Activated naive CD4-positive, alpha-beta T cell treated with anti-CD3 and anti-CD28 coated beads for 36 hours (primary cell): ENCODE measurements around the gene SUZ12. TPM values are rescaled to one million over a fixed set of nuclear protein-coding genes. Genes with fewer than 3 reads are reported as not detected.
"Not testable (repeated sequence)": the region's sequence is repeated elsewhere in the genome, so short reads cannot be mapped to it uniquely, and the experiment has no call there.

ENCODE experiments used
- CTCF ChIA-PET: fragments of 350-600 bp; sonication (Branson Sonifier 250); formaldehyde crosslinking; loops from one replicate; lab custom pipeline; 2021; ENCODE audit warnings: antibody characterized with exemption; lab: Charles Lee
- DNase-seq: peaks from one replicate; pipeline ENCODE4 v3.0.0-alpha.2; 2020
- H3K27ac Mint-ChIP-seq: one replicate; pipeline ENCODE4 v1.8.0; 2021; ENCODE audit warnings: mild to moderate bottlenecking, mixed read lengths
- H3K27me3 Mint-ChIP-seq: one replicate; pipeline ENCODE4 v1.8.0; 2021; ENCODE audit warnings: low read depth, mixed read lengths
- H3K36me3 Mint-ChIP-seq: one replicate; pipeline ENCODE4 v1.8.0; 2021; ENCODE audit warnings: low read depth, mixed read lengths
- H3K4me1 Mint-ChIP-seq: one replicate; pipeline ENCODE4 v1.8.0; 2021; ENCODE audit warnings: low read depth, mixed read lengths
- H3K4me3 Mint-ChIP-seq: one replicate; pipeline ENCODE4 v1.8.0; 2021; ENCODE audit warnings: mild to moderate bottlenecking, moderate library complexity, mixed read lengths
- H3K9me3 Mint-ChIP-seq: one replicate; pipeline ENCODE4 v1.8.0; 2021; ENCODE audit warnings: mixed read lengths
- intact Hi-C: fragments of 100-400 bp; cut with micrococcal nuclease; formaldehyde crosslinking; loops from one replicate; pipeline ENCODE4 v1.15.1; 2023
- total RNA-seq, 2 experiments: library from RNA; stranded (reverse); gene quantifications; one replicate each; pipeline ENCODE4 v1.2.3, GENCODE V29; 2021

SUZ12 gene
- total RNA-seq, 2 experiments from 2014 or later, result 54.7 to 56.8 TPM

GRCh38 chr17:31917721-31918120 is 19.1 kb upstream of the SUZ12 start:
- H3K4me3 Mint-ChIP-seq, H3K36me3 Mint-ChIP-seq, DNase-seq, H3K9me3 Mint-ChIP-seq, H3K27ac Mint-ChIP-seq, intact Hi-C loops, CTCF ChIA-PET: not testable (repeated sequence)
- Mint-ChIP-seq H3K27me3 (peaks cover 18% of the 10 kb centered on the region), H3K4me1 (peaks cover 31% of the 10 kb centered on the region)

DNA sequence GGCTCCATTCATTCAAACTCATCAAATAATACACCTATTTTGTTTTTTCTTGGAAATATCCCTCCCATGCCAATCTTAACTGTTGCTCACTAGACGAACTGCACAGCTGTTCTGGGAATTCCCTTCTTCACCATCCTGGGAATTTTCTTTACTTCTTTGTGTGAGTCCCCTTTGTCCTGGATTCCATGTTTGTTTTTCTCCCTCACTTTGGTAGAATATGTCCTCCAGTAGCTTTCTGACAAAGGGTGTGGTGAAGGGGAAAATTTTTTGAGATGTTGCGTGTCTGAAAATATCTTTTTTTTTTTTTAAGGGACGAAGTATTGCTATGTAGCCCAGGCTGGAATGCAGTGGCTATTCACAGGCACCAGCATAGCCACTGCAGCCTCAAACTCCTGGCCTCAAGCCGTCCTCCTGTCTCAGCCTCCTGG is 18.1 kb upstream of the SUZ12 start:
- Mint-ChIP-seq H3K4me1 (peaks cover 35% of the 10 kb centered on the region), H3K27me3 (peaks cover 18% of the 10 kb centered on the region), H3K4me3 (no peak overlapping the region), H3K36me3 (no peaks in the 10 kb centered on the region), H3K9me3 (no peaks in the 10 kb centered on the region), H3K27ac (no peak overlapping the region)
- CTCF ChIA-PET, result interaction anchor here (0.6 to 1.2 kb wide), 3 partner anchors 10 to 426 kb away, joined by 3 read pairs; no protein-coding TSS in a partner anchor
- intact Hi-C loops, result loop anchor here (1.0 kb wide), 1 partner anchor 238 kb away; no protein-coding TSS in a partner anchor
- DNase-seq, result no peak

GRCh38 chr17:31919802-31920525 is 16.8 kb upstream of the SUZ12 start:
- CTCF ChIA-PET, result interaction anchor here (0.7 kb wide), 1 partner anchor 13 kb away, joined by 3 read pairs; no protein-coding TSS in a partner anchor
- peak overlapping the region; percentile 19 for H3K4me3 Mint-ChIP-seq
- peaks cover 35% of the 10 kb centered on the region for H3K4me1 Mint-ChIP-seq
- H3K9me3 Mint-ChIP-seq, result no peaks in the 10 kb centered on the region
- no peaks in the 10 kb centered on the region for H3K36me3 Mint-ChIP-seq
- intact Hi-C loops, result loop anchor here (1.0 to 5.0 kb wide), 3 partner anchors 19 to 428 kb away; partner anchors contain the start of gene UTP6
- peak overlapping the region; percentile 73 for H3K27ac Mint-ChIP-seq
- peaks cover 18% of the 10 kb centered on the region for H3K27me3 Mint-ChIP-seq
- DNase-seq, result peak; percentile 61

GRCh38 chr17:31926100-31926729 is 10.6 kb upstream of the SUZ12 start:
- Mint-ChIP-seq H3K36me3 (no peaks in the 10 kb centered on the region), H3K27ac (no peak overlapping the region), H3K27me3 (no peaks in the 10 kb centered on the region), H3K9me3 (no peaks in the 10 kb centered on the region), H3K4me3 (no peak overlapping the region), H3K4me1 (peaks cover 12% of the 10 kb centered on the region)
- DNase-seq, result peak; percentile 15
- intact Hi-C loops, result no loop called here
- CTCF ChIA-PET, result interaction anchor here (0.6 kb wide), 3 partner anchors 185 to 1177 kb away, joined by 3 to 5 read pairs (median 3); no protein-coding TSS in a partner anchor

DNA sequence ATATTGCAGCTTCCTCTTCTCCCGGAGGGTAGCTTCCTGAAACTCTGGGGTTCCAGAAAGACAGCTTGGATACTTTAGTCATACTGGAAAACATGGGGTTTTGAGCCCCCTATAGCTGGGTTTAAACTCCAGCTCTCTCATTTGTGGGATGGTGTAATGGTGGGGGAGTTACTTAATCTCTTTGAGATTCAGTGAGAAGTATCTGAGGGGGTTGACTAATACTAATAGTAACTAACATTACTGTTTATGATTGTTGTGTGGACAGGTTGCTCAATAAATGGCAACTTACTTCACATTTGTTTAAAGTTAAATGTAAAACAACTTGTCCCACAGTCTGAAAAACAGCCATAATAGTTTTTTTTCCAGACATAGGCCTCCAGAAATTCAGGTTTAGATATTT is 5.1 kb upstream of the SUZ12 start:
- no peaks in the 10 kb centered on the region for H3K9me3 Mint-ChIP-seq
- CTCF ChIA-PET, result interaction anchor here (1.0 kb wide), 1 partner anchor 19 kb away, joined by 4 read pairs; no protein-coding TSS in a partner anchor
- DNase-seq, result no peak
- no peaks in the 10 kb centered on the region for H3K27me3 Mint-ChIP-seq
- intact Hi-C loops, result loop anchor here (10.0 kb wide), 1 partner anchor 73 kb away; the partner anchor contains the start of gene LRRC37B
- no peak overlapping the region for H3K27ac Mint-ChIP-seq
- peaks cover 7% of the 10 kb centered on the region for H3K4me1 Mint-ChIP-seq
- H3K36me3 Mint-ChIP-seq, result no peaks in the 10 kb centered on the region
- no peak overlapping the region for H3K4me3 Mint-ChIP-seq

- CTCF ChIA-PET, result interaction anchor here (0.8 to 1.2 kb wide), 4 partner anchors 12 to 33 kb away, joined by 3 read pairs; no protein-coding TSS in a partner anchor
- H3K4me3 Mint-ChIP-seq, result peak overlapping the region; percentile 80
- peak overlapping the region; percentile 88 for H3K27ac Mint-ChIP-seq
- no peaks in the 10 kb centered on the region for H3K9me3 Mint-ChIP-seq
- DNase-seq, result no peak
- peaks cover 18% of the 10 kb centered on the region for H3K36me3 Mint-ChIP-seq
- intact Hi-C loops, result loop anchor here (10.0 kb wide), 1 partner anchor 69 kb away; the partner anchor contains the start of gene LRRC37B
- no peaks in the 10 kb centered on the region for H3K27me3 Mint-ChIP-seq
- H3K4me1 Mint-ChIP-seq, result peaks cover 23% of the 10 kb centered on the region
Observed at GRCh38 chr17:31935512-31935911, 1.3 kb upstream of the SUZ12 start.

- intact Hi-C loops, result loop anchor here (10.0 kb wide), 1 partner anchor 67 kb away; the partner anchor contains the start of gene LRRC37B
- H3K4me1 Mint-ChIP-seq, result peaks cover 29% of the 10 kb centered on the region
Observed at GRCh38 chr17:31937926-31938641, 1.3 kb downstream of the SUZ12 start.

DNA sequence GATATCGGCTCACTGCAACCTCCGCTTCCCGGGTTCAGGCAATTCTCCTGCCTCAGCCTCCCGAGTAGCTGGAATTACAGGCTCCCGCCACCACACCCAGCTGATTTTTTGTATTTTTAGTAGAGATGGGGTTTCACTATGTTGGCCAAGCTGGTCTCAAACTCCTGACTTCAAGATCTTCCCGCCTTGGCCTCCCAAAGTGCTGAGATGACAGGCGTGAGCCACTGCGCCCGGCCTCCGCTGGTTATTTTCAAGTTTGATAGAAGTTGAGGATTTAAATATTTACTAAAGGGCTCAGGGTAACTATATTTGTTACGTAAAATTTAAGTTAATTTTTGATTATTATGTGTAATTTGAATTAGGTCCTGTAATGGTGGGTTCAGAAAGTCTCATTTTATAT is 5.1 kb downstream of the SUZ12 start:
- H3K27me3 Mint-ChIP-seq, H3K27ac Mint-ChIP-seq, intact Hi-C loops, DNase-seq, H3K4me3 Mint-ChIP-seq, H3K9me3 Mint-ChIP-seq, CTCF ChIA-PET: not testable (repeated sequence)
- H3K36me3 Mint-ChIP-seq, result peaks cover 43% of the 10 kb centered on the region
- peaks cover 27% of the 10 kb centered on the region for H3K4me1 Mint-ChIP-seq

More at GRCh38 chr17:31937926-31938641, 1.3 kb downstream of the SUZ12 start:
- H3K27me3 Mint-ChIP-seq, CTCF ChIA-PET, H3K9me3 Mint-ChIP-seq, DNase-seq: not testable (repeated sequence)
- peak overlapping the region; percentile 59 for H3K27ac Mint-ChIP-seq
- peak overlapping the region; percentile 79 for H3K4me3 Mint-ChIP-seq
- H3K36me3 Mint-ChIP-seq, result peaks cover 31% of the 10 kb centered on the region

DNA sequence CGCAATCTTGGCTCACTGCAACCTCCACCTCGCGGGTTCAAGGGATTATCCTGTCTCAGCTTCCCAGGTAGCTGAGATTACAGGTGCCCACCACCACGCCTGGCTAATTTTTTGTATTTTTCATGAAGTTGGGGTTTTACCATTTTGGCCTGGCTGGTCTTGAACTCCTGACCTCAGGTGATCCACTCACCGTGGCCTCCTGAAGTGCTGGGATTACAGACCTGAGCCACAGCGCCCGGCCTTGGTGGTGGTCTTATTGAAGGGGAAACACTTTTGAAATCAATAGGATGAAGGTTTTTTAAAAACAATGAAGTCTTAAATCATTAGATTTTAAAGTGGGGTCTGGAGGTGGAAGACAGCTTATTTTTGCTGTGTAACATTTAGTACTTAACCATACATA is 5.6 kb downstream of the SUZ12 start:
- CTCF ChIA-PET, H3K4me3 Mint-ChIP-seq, intact Hi-C loops, H3K27me3 Mint-ChIP-seq, DNase-seq, H3K27ac Mint-ChIP-seq, H3K9me3 Mint-ChIP-seq: not testable (repeated sequence)
- Mint-ChIP-seq H3K4me1 (peaks cover 28% of the 10 kb centered on the region), H3K36me3 (peaks cover 45% of the 10 kb centered on the region)

GRCh38 chr17:31951953-31952352 is 15.1 kb downstream of the SUZ12 start:
- intact Hi-C loops, H3K27me3 Mint-ChIP-seq, H3K9me3 Mint-ChIP-seq, H3K4me3 Mint-ChIP-seq, H3K4me1 Mint-ChIP-seq, DNase-seq, H3K27ac Mint-ChIP-seq, CTCF ChIA-PET: not testable (repeated sequence)
- H3K36me3 Mint-ChIP-seq, result peaks cover 32% of the 10 kb centered on the region

GRCh38 chr17:31964131-31964530 is 27.3 kb downstream of the SUZ12 start:
- H3K27ac Mint-ChIP-seq, H3K4me3 Mint-ChIP-seq, intact Hi-C loops, H3K4me1 Mint-ChIP-seq, DNase-seq, H3K9me3 Mint-ChIP-seq, H3K27me3 Mint-ChIP-seq, CTCF ChIA-PET: not testable (repeated sequence)
- H3K36me3 Mint-ChIP-seq, result peaks cover 31% of the 10 kb centered on the region

DNA sequence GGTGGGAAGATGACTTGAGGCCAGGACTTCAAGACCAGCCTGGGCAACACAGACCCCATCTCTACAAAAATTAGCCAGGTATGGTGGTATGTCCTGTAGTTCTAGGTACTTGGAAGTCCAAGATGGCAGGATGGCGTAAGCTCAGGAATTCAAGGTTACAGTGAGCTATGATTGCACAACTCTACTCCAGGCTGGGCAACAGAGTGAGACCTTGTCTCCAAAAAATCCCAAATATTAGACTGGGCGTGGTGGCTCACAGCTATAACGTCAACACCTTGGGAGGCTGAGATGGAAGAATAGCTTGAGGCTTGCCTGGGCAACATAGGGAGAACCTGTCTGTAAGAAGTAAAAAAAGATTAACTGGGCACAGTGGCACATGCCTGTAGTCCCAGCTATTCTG is 30.8 kb downstream of the SUZ12 start:
- CTCF ChIA-PET, result no interaction called here
- H3K4me1 Mint-ChIP-seq, result no peaks in the 10 kb centered on the region
- no peak for DNase-seq
- no peaks in the 10 kb centered on the region for H3K9me3 Mint-ChIP-seq
- peak overlapping the region; percentile 53 for H3K27ac Mint-ChIP-seq
- peaks cover 15% of the 10 kb centered on the region for H3K36me3 Mint-ChIP-seq
- intact Hi-C loops, result no loop called here
- no peak overlapping the region for H3K4me3 Mint-ChIP-seq
- H3K27me3 Mint-ChIP-seq, result no peaks in the 10 kb centered on the region
